Neural progenitor cell (in vitro differentiated cells): ENCODE results near the gene TMEM131L. TPM values are rescaled to one million over a fixed set of nuclear protein-coding genes. Genes with fewer than 3 reads are reported as not detected.
"Not testable (repeated sequence)": the region's sequence is repeated elsewhere in the genome, so short reads cannot be mapped to it uniquely, and the experiment has no call there.

Source experiments
- DNase-seq: peaks from one replicate; pipeline ENCODE4 v3.0.0-alpha.2; 2016; ENCODE audit warnings: low spot score
- H2AFZ ChIP-seq: fragments of 200-600 bp; sonication (generic); replicated peaks from 2 replicates; pipeline ENCODE4 v1.6.1; 2016; ENCODE audit warnings: antibody characterized with exemption
- H3F3A ChIP-seq: fragments of 200-600 bp; sonication (generic); 2 replicates; pipeline ENCODE4 v1.6.1; 2016; ENCODE audit warnings: antibody characterized with exemption, low read depth
- H3K27ac ChIP-seq: fragments of 200-600 bp; sonication (generic); 2 replicates; pipeline ENCODE4 v1.5.1; 2016; ENCODE audit warnings: mild to moderate bottlenecking
- H3K27me3 ChIP-seq: fragments of 200-600 bp; sonication (generic); 2 replicates; pipeline ENCODE4 v1.6.1; 2016; ENCODE audit warnings: mild to moderate bottlenecking, moderate library complexity
- H3K36me3 ChIP-seq: fragments of 200-600 bp; sonication (generic); 2 replicates; pipeline ENCODE4 v1.5.1; 2016
- H3K4me1 ChIP-seq: fragments of 200-600 bp; sonication (generic); 2 replicates; pipeline ENCODE4 v1.6.1; 2016; ENCODE audit warnings: mixed run types
- H3K4me2 ChIP-seq: fragments of 200-600 bp; sonication (generic); 2 replicates; pipeline ENCODE4 v1.6.1; 2016
- H3K4me3 ChIP-seq: fragments of 200-600 bp; sonication (generic); 2 replicates; pipeline ENCODE4 v1.5.1; 2016
- H3K79me2 ChIP-seq: fragments of 200-600 bp; sonication (generic); 2 replicates; pipeline ENCODE4 v1.6.1; 2016; ENCODE audit warnings: low read depth
- H3K9ac ChIP-seq: fragments of 200-600 bp; sonication (generic); 2 replicates; pipeline ENCODE4 v1.6.1; 2016
- H3K9me3 ChIP-seq: fragments of 200-600 bp; sonication (generic); 2 replicates; pipeline ENCODE4 v1.5.1; 2016; ENCODE audit warnings: low read depth
- H4K20me1 ChIP-seq: fragments of 200-600 bp; sonication (generic); 2 replicates; pipeline ENCODE4 v1.6.1; 2016; ENCODE audit warnings: low read depth
- H3K27ac Mint-ChIP-seq: 3 replicates; pipeline ENCODE4 v1.8.0; 2021; ENCODE audit warnings: mixed read lengths
- H3K27me3 Mint-ChIP-seq: 2 replicates; pipeline ENCODE4 v1.8.0; 2022; ENCODE audit warnings: low read depth, mild to moderate bottlenecking, inconsistent platforms, moderate library complexity, mixed read lengths; ENCODE audit not compliant: insufficient read depth
- H3K36me3 Mint-ChIP-seq: 3 replicates; pipeline ENCODE4 v1.8.0; 2021; ENCODE audit warnings: mixed read lengths
- H3K4me1 Mint-ChIP-seq: 3 replicates; pipeline ENCODE4 v1.8.0; 2021; ENCODE audit warnings: mixed read lengths
- H3K4me3 Mint-ChIP-seq: 3 replicates; pipeline ENCODE4 v1.8.0; 2021; ENCODE audit warnings: mild to moderate bottlenecking, moderate library complexity, mixed read lengths
- H3K9me3 Mint-ChIP-seq: 3 replicates; pipeline ENCODE4 v1.8.0; 2020; ENCODE audit warnings: mixed read lengths
- EZH2 ChIP-seq: fragments of 200-600 bp; sonication (generic); IDR thresholded peaks from 2 replicates; pipeline ENCODE4 v1.6.1; 2017; ENCODE audit warnings: antibody characterized with exemption, mild to moderate bottlenecking, moderate library complexity
- EZH2phosphoT487 ChIP-seq: fragments of 200-600 bp; sonication (generic); IDR thresholded peaks from 2 replicates; pipeline ENCODE4 v1.6.1; 2017; ENCODE audit warnings: antibody characterized with exemption
- total RNA-seq: library from RNA; depleted of rRNA; stranded (reverse); fragments of >200 nt; gene quantifications from 2 replicates; pipeline ENCODE4 v1.2.3, GENCODE V29; 2015; ENCODE audit warnings: low replicate concordance
- TF ChIP-seq, protein P1 (sequence below): fragments of 200-600 bp; sonication (generic); IDR thresholded peaks from 2 replicates; pipeline ENCODE4 v1.5.1; 2017; ENCODE audit warnings: antibody characterized with exemption, mild to moderate bottlenecking

Gene TMEM131L
- total RNA-seq, 1 donor from 2014 or later, result 14.8 TPM

DNA sequence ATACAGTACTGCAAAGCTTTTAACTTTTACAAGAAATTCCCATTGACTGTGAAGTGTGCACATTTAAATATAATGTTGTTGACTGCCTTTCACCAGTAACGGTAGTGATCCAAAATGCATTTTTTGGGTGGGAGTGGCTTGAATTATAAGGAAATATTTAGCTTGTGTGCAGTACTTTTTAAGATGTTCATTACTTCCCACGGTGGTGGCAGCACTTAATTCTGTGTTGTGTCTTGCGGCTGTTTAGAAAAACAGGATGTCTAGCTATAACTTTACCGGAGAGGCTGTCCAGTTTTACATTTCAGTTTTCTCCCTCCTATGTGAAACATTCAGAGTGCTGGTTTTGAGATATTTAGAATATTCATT lies 1.7 kb downstream of the TMEM131L start:
- H3K4me3 ChIP-seq, result no peak overlapping the region
- no peak for DNase-seq
- H3K79me2 ChIP-seq, result peaks cover 42% of the 10 kb centered on the region
- H3F3A ChIP-seq, result peaks cover 20% of the 10 kb centered on the region
- peaks cover 16% of the 10 kb centered on the region for H3K4me1 ChIP-seq
- H3K36me3 ChIP-seq, result no peaks in the 10 kb centered on the region
- H3K27ac Mint-ChIP-seq, result no peak overlapping the region
- no peaks in the 10 kb centered on the region for H3K9me3 Mint-ChIP-seq
- TF ChIP-seq EZH2phosphoT487 (no peak), EZH2 (no peak)
- TF ChIP-seq, protein P1, sequence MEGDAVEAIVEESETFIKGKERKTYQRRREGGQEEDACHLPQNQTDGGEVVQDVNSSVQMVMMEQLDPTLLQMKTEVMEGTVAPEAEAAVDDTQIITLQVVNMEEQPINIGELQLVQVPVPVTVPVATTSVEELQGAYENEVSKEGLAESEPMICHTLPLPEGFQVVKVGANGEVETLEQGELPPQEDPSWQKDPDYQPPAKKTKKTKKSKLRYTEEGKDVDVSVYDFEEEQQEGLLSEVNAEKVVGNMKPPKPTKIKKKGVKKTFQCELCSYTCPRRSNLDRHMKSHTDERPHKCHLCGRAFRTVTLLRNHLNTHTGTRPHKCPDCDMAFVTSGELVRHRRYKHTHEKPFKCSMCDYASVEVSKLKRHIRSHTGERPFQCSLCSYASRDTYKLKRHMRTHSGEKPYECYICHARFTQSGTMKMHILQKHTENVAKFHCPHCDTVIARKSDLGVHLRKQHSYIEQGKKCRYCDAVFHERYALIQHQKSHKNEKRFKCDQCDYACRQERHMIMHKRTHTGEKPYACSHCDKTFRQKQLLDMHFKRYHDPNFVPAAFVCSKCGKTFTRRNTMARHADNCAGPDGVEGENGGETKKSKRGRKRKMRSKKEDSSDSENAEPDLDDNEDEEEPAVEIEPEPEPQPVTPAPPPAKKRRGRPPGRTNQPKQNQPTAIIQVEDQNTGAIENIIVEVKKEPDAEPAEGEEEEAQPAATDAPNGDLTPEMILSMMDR, result no peak
- no peak overlapping the region for H3K27ac ChIP-seq
- H3K4me2 ChIP-seq, result peak overlapping the region; percentile 89
- H3K4me3 Mint-ChIP-seq, result peak overlapping the region; percentile 94
- peaks cover 21% of the 10 kb centered on the region for H3K27me3 ChIP-seq
- peaks cover 28% of the 10 kb centered on the region for H4K20me1 ChIP-seq
- H3K9ac ChIP-seq, result no peak overlapping the region
- H2AFZ ChIP-seq, result no peak overlapping the region
- peaks cover 13% of the 10 kb centered on the region for H3K27me3 Mint-ChIP-seq
- peaks cover 3% of the 10 kb centered on the region for H3K36me3 Mint-ChIP-seq
- H3K4me1 Mint-ChIP-seq, result peaks cover 41% of the 10 kb centered on the region
- no peaks in the 10 kb centered on the region for H3K9me3 ChIP-seq

DNA sequence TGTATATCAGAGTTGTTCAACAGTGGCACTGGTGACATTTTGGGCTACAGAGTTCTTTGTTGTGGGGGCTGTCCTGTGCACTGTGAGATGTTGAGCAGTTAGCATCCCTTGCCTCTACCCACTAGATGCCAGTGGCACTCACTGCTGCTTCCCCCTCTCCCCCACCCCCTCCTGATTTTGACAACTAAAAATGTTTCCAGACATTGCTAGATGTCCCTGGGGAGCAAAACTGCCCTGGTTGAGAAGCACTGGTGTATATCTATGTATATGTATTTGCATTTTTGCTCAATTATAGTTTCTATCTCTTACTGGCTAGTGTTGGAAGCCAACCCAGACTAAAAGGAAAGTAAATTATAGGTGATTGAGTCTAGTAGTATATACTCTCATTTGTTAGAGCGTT lies 2.4 kb downstream of the TMEM131L start:
- no peak for DNase-seq
- H3K9ac ChIP-seq, result no peak overlapping the region
- Mint-ChIP-seq H3K36me3 (peaks cover 3% of the 10 kb centered on the region), H3K27me3 (peaks cover 13% of the 10 kb centered on the region), H3K4me3 (no peak overlapping the region), H3K4me1 (peaks cover 38% of the 10 kb centered on the region), H3K9me3 (no peaks in the 10 kb centered on the region), H3K27ac (no peak overlapping the region)
- H3K36me3 ChIP-seq, result no peaks in the 10 kb centered on the region
- H2AFZ ChIP-seq, result no peak overlapping the region
- H3F3A ChIP-seq, result peaks cover 20% of the 10 kb centered on the region
- H3K27me3 ChIP-seq, result peaks cover 21% of the 10 kb centered on the region
- peaks cover 42% of the 10 kb centered on the region for H3K79me2 ChIP-seq
- no peak overlapping the region for H3K27ac ChIP-seq
- TF ChIP-seq, protein P1, result no peak
- no peak for TF ChIP-seq EZH2phosphoT487
- TF ChIP-seq EZH2, result no peak
- peaks cover 16% of the 10 kb centered on the region for H3K4me1 ChIP-seq
- H3K4me3 ChIP-seq, result no peak overlapping the region
- no peaks in the 10 kb centered on the region for H3K9me3 ChIP-seq
- H3K4me2 ChIP-seq, result no peak overlapping the region
- H4K20me1 ChIP-seq, result peaks cover 28% of the 10 kb centered on the region

DNA sequence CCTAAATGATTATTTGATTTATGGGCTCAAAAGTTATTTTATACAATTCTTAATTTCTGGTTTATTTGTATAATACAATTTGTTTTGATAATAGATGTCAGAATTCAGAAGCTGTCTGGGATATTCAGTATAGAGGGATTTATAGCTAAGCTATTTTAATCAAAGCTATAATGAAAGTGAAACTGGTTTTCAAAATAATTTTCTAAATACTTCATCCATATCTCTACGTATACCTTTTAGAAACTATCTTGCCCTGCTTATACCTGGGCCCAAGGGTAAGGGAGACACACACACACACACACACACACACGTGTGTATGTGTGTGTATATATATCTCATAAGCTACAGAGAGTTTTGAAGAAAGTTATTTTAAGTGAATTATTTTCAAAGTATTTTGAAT lies 2.9 kb downstream of the TMEM131L start:
- H3K4me3 Mint-ChIP-seq, result no peak overlapping the region
- H2AFZ ChIP-seq, result no peak overlapping the region
- peaks cover 35% of the 10 kb centered on the region for H3K4me1 Mint-ChIP-seq
- peaks cover 19% of the 10 kb centered on the region for H3K27me3 ChIP-seq
- no peak overlapping the region for H3K9ac ChIP-seq
- H3K79me2 ChIP-seq, result peaks cover 42% of the 10 kb centered on the region
- peaks cover 18% of the 10 kb centered on the region for H3F3A ChIP-seq
- H4K20me1 ChIP-seq, result peaks cover 28% of the 10 kb centered on the region
- H3K27me3 Mint-ChIP-seq, result peaks cover 10% of the 10 kb centered on the region
- no peaks in the 10 kb centered on the region for H3K9me3 ChIP-seq
- no peak overlapping the region for H3K4me3 ChIP-seq
- H3K36me3 ChIP-seq, result no peaks in the 10 kb centered on the region
- peaks cover 15% of the 10 kb centered on the region for H3K4me1 ChIP-seq
- peaks cover 6% of the 10 kb centered on the region for H3K36me3 Mint-ChIP-seq
- H3K27ac ChIP-seq, result no peak overlapping the region
- H3K9me3 Mint-ChIP-seq, result no peaks in the 10 kb centered on the region
- H3K27ac Mint-ChIP-seq, result no peak overlapping the region
- H3K4me2 ChIP-seq, result no peak overlapping the region
- DNase-seq, result no peak
- no peak for TF ChIP-seq EZH2
- TF ChIP-seq EZH2phosphoT487, result no peak
- TF ChIP-seq, protein P1, result no peak

DNA sequence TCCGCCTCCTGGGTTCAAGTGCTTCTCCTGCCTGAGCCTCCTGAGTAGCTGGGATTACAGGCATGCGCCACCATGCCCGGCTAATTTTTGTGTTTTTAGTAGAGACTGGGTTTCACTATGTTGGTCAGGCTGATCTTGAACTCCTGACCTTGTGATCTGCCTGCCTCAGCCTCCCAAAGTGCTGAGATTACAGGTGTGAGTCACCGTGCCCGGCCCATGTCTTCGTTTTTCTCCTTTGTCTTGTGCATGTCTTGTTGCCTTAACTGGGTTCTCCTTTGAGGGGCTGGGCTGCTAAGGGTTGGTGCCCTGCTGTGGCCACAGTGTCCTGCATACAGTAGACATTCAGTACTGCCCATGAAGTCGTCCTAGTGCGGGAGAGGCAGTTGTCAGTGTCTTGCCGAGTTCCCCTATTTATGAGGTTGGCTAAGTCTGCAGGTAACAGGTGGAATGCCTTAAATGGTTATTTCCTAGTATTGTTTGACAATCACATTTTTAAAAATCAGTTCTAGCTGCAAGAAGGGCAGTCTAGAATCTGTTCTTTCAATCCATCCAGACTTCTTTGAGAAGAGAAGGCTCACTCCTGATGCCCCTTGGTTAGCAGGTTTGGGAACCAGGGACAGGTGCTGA lies 5.0 kb downstream of the TMEM131L start:
- not testable (repeated sequence) for H3K27me3 Mint-ChIP-seq, H3K4me1 ChIP-seq, H3F3A ChIP-seq, DNase-seq, H3K27ac Mint-ChIP-seq, H3K27ac ChIP-seq, H3K9me3 Mint-ChIP-seq, H2AFZ ChIP-seq, H3K4me3 ChIP-seq, H3K9ac ChIP-seq, H3K4me3 Mint-ChIP-seq, H3K9me3 ChIP-seq, H3K4me2 ChIP-seq, H3K36me3 ChIP-seq, H3K27me3 ChIP-seq
- Mint-ChIP-seq H3K4me1 (peaks cover 19% of the 10 kb centered on the region), H3K36me3 (peaks cover 18% of the 10 kb centered on the region)
- Histone ChIP-seq H3K79me2 (peaks cover 42% of the 10 kb centered on the region), H4K20me1 (peaks cover 24% of the 10 kb centered on the region)
